ENCODE data around the gene SLC6A18.
A peak's percentile ranks its signal among the peaks of the same experiment; 100 is the strongest.

SLC6A18 gene

GRCh38 chr5:1239505-1240251 lies 14.5 kb downstream of the SLC6A18 start:
- no peak for DNase-seq

GRCh38 chr5:1240496-1241260 lies 15.5 kb downstream of the SLC6A18 start:
- no peak for DNase-seq

GRCh38 chr5:1241509-1242080 lies 16.4 kb downstream of the SLC6A18 start:
- DNase-seq: no peak

GRCh38 chr5:1242733-1243486 lies 17.7 kb downstream of the SLC6A18 start:
- DNase-seq: no peak

- DNase-seq: no peak
Measured at GRCh38 chr5:1243487-1244130, 18.4 kb downstream of the SLC6A18 start.

GRCh38 chr5:1244255-1244654 lies 19.1 kb downstream of the SLC6A18 start:
- DNase-seq: no peak

- DNase-seq: peak; percentile 17
Measured at GRCh38 chr5:1244976-1245375, 19.8 kb downstream of the SLC6A18 start.

- DNase-seq: no peak
Measured at GRCh38 chr5:1245905-1246576, 20.9 kb downstream of the SLC6A18 start.

GRCh38 chr5:1246711-1247431 lies 21.7 kb downstream of the SLC6A18 start:
- no peak for DNase-seq

- no peak for DNase-seq
Measured at GRCh38 chr5:1247811-1248210, 22.6 kb downstream of the SLC6A18 start.

- DNase-seq: no peak
Measured at GRCh38 chr5:1249366-1250280, 24.4 kb downstream of the SLC6A18 start.

GRCh38 chr5:1251678-1252580 lies 26.7 kb downstream of the SLC6A18 start:
- no peak for DNase-seq

- no peak for DNase-seq
Measured at GRCh38 chr5:1252681-1253080, 27.5 kb downstream of the SLC6A18 start.

- no peak for DNase-seq
Measured at GRCh38 chr5:1253456-1254105, 28.4 kb downstream of the SLC6A18 start.

- no peak for DNase-seq
Measured at GRCh38 chr5:1254196-1254595, 29.0 kb downstream of the SLC6A18 start.

GRCh38 chr5:1255081-1255561 lies 29.9 kb downstream of the SLC6A18 start:
- no peak for DNase-seq

- DNase-seq: no peak
Measured at GRCh38 chr5:1256776-1257175, 31.6 kb downstream of the SLC6A18 start.

- no peak for DNase-seq
Measured at GRCh38 chr5:1257363-1257762, 32.2 kb downstream of the SLC6A18 start.

- DNase-seq: no peak
Measured at GRCh38 chr5:1257841-1258240, 32.7 kb downstream of the SLC6A18 start.
